Stimulated activated CD8-positive, alpha-beta memory T cell treated with anti-CD3 and anti-CD28 coated beads, Interleukin-15, amount 100 ng/mL, for 4 hours (primary cell): ENCODE data around the gene CTDSP2.

Experiments
- DNase-seq, 2 donors: peaks; one replicate each; pipeline ENCODE4 v3.0.0-alpha.2; 2020; ENCODE audit warnings: low read depth in 2 of 2

Gene CTDSP2

GRCh38 chr12:57816001-57816854 is 30.3 kb downstream of the CTDSP2 start:
- DNase-seq: no peak

DNA sequence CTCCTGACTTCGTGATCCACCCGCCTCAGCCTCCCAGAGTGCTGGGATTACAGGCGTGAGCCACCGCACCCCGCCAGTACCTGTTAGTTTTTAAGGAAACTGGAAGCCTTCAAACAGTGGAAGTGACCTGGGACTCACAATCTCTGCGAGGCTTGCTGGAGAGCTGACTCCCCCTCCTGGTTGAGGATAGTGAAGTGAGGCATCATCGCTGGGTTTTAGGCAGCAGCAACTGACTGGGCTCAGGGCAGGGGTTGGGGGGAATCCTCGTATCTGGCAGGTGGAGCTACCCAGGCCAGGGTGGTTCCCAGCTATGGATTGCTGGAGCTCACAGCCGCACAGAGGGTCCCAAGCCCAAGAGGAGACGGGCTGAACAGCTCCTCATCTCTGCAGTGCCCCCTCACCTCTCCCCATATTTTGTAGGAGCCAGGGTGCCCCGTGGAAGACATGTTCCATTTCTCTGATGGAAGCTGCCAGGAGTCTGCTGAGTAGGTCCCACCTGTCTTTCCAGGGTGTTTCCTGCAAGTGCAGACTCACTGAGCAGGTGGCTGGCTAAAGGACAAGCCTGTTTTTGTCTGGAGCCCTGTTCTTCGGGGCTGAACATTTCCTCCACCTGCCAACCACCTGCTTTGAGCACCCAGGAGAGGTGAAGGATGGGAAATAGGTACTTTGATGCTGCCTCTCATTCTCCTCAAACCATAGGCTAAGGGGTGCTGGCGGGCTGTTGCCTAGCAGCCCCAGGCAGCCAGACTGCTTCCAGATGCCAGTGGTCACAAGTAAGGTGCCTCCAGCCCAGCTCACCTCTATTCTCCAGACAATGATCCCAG is 31.1 kb downstream of the CTDSP2 start:
- no peak for DNase-seq

DNA sequence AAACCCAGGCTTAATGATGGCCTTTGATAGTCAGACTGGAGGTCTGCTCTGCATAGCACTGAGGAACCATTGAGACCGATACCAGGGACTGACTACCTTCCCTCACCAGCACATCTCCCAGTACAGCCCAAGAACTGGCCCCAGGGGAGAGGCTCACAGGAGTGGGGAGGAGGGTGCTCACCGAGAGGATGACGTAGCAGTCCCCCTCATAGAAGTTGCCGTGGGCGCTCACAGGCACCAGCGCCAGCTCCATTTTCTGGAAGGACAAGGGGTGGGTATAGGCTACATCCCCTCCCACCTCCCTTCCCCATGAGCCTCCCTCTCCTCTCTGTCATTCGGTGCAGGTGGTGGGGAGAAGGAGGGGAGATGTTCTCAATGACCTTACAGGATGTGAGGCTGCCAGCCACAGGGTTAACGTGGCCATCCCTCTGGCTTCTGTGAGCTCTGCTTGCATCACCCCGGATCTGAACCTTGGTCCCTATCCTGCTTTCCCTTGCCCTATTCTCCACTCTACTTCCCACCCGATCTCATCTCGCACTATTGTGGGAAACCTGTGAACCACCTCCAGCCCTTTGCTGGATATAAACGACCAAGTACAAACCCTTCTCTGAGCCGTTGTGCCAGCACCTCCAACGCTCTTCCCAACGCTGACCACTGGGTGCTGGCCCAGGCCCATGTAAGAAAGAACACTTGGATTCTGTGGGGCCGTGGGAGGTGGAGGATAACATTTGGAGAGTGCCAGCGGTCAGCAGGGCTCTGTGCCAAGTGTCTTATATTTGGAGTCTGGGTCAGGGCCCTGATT is 32.4 kb downstream of the CTDSP2 start:
- no peak for DNase-seq

GRCh38 chr12:57813111-57813970 is 33.2 kb downstream of the CTDSP2 start:
- DNase-seq: no peak

DNA sequence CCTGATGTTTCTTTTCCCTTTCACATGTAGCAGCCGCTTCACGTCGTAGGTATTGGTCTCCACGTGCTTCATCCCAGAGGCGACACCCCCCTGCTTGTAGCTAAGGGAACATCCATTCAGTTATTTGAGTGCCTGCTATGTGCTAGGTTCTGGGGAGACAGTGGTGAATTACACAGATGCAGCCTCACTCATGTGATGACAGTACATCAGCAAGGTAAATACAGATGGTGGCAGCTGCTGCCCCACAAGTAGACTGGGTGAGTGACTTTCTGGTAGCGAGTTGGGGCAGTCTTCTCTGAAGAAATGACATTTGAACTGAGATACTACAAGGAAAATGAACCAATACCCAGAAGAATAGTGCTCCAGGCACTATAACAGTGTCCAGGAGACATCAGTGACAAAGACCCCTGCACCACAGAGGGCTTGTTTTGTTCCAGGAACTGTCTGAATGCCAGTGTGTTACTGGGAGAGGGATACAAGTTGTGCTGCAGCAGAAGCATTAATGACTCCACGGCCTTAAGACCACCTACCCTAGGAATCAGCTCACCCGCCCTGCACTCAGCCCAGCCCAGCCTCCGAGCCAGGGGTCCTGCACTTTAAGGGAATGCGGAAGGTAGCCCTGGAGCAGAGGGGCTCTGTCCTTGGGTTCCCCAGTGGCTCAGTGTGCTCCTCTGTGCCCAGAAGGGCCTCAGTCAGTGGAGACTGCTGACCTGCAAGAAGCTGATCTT is 35.3 kb downstream of the CTDSP2 start:
- no peak for DNase-seq

DNA sequence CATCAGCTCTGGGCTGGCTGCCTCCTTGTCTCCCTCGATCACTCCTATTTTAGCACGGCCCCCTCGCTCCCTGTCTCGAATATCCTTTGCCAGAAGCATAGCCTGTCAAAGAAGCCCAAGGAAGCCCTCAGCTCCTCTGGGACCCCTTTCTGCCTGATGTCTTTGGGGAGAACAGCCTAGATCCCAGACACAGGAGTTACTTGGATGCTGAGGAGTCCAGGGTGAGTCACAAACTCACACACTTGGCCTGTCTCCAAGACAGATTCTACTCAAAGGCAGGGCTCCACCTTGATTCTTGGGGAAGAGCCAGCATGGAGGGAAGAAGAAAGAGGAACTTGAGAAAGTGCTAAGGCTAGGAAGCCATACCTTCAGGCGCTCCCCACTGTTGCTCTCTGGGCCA is 36.1 kb downstream of the CTDSP2 start:
- DNase-seq: no peak

GRCh38 chr12:57809425-57809824 is 37.1 kb downstream of the CTDSP2 start:
- DNase-seq: no peak

DNA sequence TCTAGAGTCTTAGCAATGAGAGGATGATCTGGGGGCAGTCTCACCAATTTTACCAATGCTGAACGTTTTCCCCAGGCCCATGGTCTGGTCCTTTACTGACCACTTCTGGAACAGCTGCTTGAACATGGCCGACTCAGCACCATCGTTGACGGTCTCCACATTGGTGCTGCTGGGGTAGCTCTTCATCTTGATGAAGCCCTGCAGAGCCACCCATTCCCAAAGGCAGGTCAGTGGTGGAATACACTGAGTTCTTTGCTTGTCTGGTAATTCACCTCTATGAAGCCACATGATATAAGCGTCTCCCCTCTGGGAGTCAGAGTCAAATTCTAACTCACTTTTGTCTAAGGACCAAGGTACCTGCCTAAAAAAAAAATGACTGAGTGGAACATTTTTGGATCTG is 38.2 kb downstream of the CTDSP2 start:
- DNase-seq: no peak

- no peak for DNase-seq
Measured at GRCh38 chr12:57807285-57807684, 39.2 kb downstream of the CTDSP2 start.

DNA sequence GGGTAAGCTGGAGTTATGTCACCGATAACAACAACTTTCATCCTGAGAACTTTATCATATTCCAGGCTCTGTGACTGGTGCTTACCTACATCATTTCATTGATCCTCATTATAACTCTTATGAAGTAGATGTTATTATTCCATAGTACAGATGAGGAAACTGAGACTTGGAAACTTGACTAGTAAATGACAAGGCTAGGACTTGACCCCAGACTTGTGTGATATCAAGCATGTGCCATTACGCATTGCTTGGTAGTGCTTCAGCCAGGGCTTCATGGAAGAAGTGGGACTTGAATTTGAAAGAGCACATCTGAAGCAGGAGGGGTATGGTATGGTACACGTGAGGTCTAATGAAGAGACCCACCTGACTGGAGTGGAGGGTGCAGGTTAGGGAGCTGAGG is 39.9 kb downstream of the CTDSP2 start:
- DNase-seq: no peak

- DNase-seq: no peak
Measured at GRCh38 chr12:57803319-57803893, 43.1 kb downstream of the CTDSP2 start.

DNA sequence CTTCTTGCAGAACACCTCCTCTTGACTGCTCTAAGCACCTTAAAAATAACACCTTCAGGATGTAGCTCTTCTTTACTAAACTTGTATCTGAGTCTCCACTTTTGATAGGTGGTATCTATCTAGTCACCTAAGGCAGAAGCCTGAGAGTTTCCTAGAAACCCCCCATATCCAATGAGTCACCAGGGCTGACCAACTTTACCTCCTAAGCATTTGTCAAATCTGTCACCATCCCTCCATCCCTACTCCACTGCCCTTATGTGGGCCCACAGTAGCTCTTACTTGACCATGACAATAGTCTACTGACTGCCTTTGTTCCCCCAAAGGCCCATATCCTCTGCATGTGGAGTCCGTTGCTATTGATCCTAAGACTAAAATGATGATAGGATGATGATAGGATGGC is 43.9 kb downstream of the CTDSP2 start:
- DNase-seq: no peak

DNA sequence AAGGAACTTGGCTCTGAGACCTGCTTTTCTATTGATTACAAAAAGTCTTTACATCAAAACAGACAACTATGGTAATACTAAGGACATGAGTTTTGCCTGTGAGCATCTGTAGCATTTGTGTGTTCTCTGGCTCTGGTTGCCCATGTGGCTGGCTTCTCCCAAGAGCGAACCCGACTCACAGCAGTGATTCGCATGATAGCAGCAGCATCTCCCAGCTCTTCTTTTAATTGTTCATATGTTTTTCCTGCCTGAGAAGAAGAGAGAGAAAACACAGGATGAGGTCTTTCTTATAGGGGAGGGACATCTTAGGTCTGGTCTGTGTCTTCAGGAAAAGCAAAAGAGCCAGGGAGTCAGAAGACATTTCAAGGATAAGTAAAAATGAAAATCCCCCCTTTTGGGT is 45.6 kb downstream of the CTDSP2 start:
- no peak for DNase-seq

DNA sequence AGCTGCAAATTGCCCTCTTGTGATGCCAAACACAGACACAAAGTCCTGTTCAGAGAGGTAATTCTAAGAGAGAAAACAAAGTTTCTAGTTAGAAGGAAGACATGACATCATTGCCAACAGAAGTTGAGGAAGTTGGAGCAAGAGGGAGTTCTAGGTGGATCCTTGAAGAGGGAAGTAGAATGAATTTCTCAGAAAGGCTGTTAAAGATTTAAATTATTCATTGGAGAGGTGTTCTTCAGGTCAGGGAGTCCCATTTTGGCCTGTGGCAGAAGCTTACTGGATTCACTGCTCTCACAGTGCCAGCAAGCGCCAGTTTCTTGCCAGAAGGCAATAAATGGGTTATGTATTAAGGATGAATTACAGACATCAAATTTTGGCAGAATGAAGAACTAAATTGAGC is 48.6 kb downstream of the CTDSP2 start:
- DNase-seq: no peak

DNA sequence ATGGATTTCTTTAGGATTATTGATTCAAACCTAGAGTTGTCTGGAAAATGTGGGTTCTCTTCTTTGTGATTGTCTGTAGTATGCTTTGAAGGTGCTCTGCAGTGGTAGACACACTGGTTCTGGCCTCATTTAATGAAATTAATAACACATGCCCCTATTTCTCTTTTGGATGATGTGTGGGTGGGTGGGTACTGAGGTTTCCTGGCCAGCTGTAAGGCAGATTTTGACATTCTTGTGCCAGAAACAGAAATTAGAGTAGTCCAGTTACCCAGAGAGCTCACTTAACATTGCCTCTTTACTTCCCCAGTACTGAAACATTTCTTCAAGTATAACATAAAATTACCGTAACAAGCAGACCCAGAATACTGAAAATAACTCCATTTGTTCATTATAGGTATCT is 49.5 kb downstream of the CTDSP2 start:
- DNase-seq: no peak

GRCh38 chr12:57795354-57795753 is 51.2 kb downstream of the CTDSP2 start:
- DNase-seq: no peak

- DNase-seq: no peak
Measured at GRCh38 chr12:57793920-57794319, 52.6 kb downstream of the CTDSP2 start.

DNA sequence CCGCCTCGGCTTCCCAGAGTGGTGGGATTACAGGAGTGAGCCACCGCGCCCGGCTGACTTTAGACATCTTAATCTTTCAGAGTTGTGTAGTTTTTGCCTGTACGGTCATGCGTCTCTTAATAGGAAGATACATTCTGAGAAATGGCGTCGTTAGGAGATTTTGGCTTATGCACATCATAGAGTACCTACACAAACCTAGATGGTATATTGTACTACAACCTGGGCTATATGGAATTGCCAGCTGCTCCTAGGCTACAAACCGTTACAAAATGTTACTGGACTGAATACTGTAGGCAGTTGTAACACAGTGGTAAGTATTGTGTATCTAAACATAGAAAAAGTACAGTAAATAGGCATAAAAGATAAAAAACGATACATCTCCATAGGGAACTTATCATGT is 62.7 kb downstream of the CTDSP2 start:
- no peak for DNase-seq

- DNase-seq: no peak
Measured at GRCh38 chr12:57783466-57783801, 63.1 kb downstream of the CTDSP2 start.
